SH-SY5Y (cell line): ENCODE results near the gene KRT9.

Experiments used
- GATA2 ChIP-seq: IDR thresholded peaks from 2 replicates; pipeline ENCODE4 v1.6.1; 2011; ENCODE audit warnings: mild to moderate bottlenecking, low read depth, low read length
- GATA3 ChIP-seq: IDR thresholded peaks from 2 replicates; pipeline ENCODE4 v1.6.1; 2011; ENCODE audit warnings: low read depth, mild to moderate bottlenecking, low read length, moderate library complexity

DNA sequence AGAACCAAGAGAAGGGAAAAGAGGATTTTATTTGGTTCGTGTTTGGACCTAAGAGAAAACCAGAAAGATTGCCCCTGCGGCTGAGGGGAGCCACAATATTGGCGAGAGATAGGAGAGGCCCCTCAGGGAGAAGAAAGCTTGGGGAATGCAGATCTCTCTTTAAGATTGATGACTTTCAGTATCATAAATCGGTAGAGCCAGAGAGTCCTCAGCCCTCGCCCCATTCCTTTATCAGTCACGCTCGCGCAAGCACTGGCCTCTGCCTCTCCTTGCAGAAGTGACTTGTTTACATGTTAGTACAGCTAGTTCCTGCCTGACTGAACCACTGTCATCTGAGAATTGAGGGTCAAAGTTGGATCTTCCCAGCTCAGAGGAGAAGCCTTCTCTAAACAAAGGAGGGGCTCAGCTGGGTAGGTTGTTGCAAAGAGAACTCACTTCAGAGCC lies 22.2 kb downstream of the KRT9 start:
- TF ChIP-seq GATA2 = no peak
- TF ChIP-seq GATA3 = no peak
